HepG2 (cell line): ENCODE data around the gene ZDHHC19.
"Not testable (repeated sequence)": the region's sequence is repeated elsewhere in the genome, so short reads cannot be mapped to it uniquely, and the experiment has no call there.

Experiments used
- EZH2 ChIP-seq: conservative IDR thresholded peaks from 2 replicates; pipeline ENCODE4 v1.6.1; 2012; ENCODE audit warnings: mild to moderate bottlenecking, low read depth, low read length, moderate library complexity
- FIP1L1 ChIP-seq: fragments of 200-400 bp; formaldehyde crosslinking; IDR thresholded peaks from 2 replicates; pipeline ENCODE4 v1.6.1; 2018; ENCODE audit warnings: low read depth, mild to moderate bottlenecking, low read length, moderate library complexity, borderline replicate concordance; ENCODE audit not compliant: insufficient read depth
- MAFF ChIP-seq: IDR thresholded peaks from 2 replicates; pipeline ENCODE4 v1.6.1; 2011; ENCODE audit warnings: low read depth, low read length, improper control_type of control experiment
- POLR2A ChIP-seq, 2 experiments: IDR thresholded peaks; 2 replicates each; pipeline ENCODE4 v1.6.1; 2011; ENCODE audit warnings: low read depth in 2 of 2, low read length in 2 of 2, mild to moderate bottlenecking in 1 of 2, moderate library complexity in 1 of 2; ENCODE audit not compliant: insufficient read depth in 1 of 2
- U2AF2 ChIP-seq: fragments of 200-400 bp; formaldehyde crosslinking; IDR thresholded peaks from 2 replicates; pipeline ENCODE4 v1.6.1; 2017; ENCODE audit warnings: low read depth, mild to moderate bottlenecking, low read length
- ZNF546 ChIP-seq: sonication (generic); formaldehyde crosslinking; conservative IDR thresholded peaks from 2 replicates; pipeline ENCODE4 v1.8.1; 2023; ENCODE audit warnings: mild to moderate bottlenecking, missing genetic modification reagents
- TF ChIP-seq, protein P1 (sequence below), 2 experiments: IDR thresholded peaks; 2 replicates each; pipeline ENCODE4 v1.6.1; 2011 to 2012; ENCODE audit warnings: low read length in 2 of 2, borderline replicate concordance in 1 of 2, low read depth in 1 of 2, mild to moderate bottlenecking in 1 of 2, moderate library complexity in 1 of 2
- TF ChIP-seq, protein P2 (sequence below): sonication (generic); formaldehyde crosslinking; IDR thresholded peaks from 2 replicates; pipeline ENCODE4 v1.4.0; 2020; ENCODE audit warnings: missing genetic modification reagents
- TF ChIP-seq, protein P3 (sequence below): IDR thresholded peaks from 2 replicates; pipeline ENCODE4 v1.6.1; 2016; ENCODE audit warnings: control low read depth
- TF ChIP-seq, protein P4 (sequence below): sonication (generic); formaldehyde crosslinking; IDR thresholded peaks from 2 replicates; pipeline ENCODE4 v1.5.1; 2020; ENCODE audit warnings: mild to moderate bottlenecking, missing genetic modification reagents, moderate library complexity
- TF ChIP-seq, protein P5 (sequence below): sonication (generic); formaldehyde crosslinking; IDR thresholded peaks from 2 replicates; pipeline ENCODE4 v1.5.0; 2020; ENCODE audit warnings: mild to moderate bottlenecking, missing genetic modification reagents, moderate library complexity
- TF ChIP-seq, protein P6 (sequence below): sonication (generic); formaldehyde crosslinking; IDR thresholded peaks from 2 replicates; pipeline ENCODE4 v1.8.0; 2022; ENCODE audit warnings: mild to moderate bottlenecking, missing genetic modification reagents
- TF ChIP-seq, protein P7 (sequence below): IDR thresholded peaks from 2 replicates; pipeline ENCODE4 v1.6.1; 2012; ENCODE audit warnings: inconsistent platforms
- TF ChIP-seq, protein P8 (sequence below), 2 experiments: sonication (generic) in 1 of 2; formaldehyde crosslinking in 1 of 2; IDR thresholded peaks; 2 replicates each; pipeline versions ENCODE4 v1.4.0 to v1.6.1; 2018 to 2020; ENCODE audit warnings: missing genetic modification reagents in 2 of 2, borderline replicate concordance in 1 of 2, low read depth in 1 of 2, mild to moderate bottlenecking in 1 of 2, missing biosample characterization in 1 of 2

DNA sequence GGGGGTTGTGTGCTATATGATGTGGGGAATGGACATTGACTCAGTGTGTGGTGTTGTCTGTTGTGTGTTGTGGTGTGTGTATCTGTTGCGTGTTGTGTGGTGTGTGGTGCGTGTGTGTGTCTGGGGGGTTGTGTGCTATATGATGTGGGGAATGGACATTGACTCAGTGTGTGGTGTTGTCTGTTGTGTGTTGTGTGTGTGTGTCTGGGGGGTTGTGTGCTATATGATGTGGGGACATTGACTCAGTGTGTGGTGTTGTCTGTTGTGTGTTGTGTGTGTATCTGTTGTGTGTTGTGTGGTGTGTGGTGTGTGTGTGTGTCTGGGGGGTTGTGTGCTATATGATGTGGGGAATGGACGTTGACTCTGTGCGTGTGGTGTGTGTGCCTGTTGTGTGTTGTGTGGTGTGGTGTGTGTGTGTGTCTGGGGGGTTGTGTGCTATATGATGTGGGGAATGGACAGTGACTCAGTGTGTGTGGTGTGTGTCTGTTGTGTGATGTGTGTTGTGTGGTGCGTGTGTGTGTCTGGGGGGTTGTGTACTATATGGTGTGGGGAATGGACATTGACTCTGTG lies 46.1 kb downstream of the ZDHHC19 start:
- TF ChIP-seq, protein P1, sequence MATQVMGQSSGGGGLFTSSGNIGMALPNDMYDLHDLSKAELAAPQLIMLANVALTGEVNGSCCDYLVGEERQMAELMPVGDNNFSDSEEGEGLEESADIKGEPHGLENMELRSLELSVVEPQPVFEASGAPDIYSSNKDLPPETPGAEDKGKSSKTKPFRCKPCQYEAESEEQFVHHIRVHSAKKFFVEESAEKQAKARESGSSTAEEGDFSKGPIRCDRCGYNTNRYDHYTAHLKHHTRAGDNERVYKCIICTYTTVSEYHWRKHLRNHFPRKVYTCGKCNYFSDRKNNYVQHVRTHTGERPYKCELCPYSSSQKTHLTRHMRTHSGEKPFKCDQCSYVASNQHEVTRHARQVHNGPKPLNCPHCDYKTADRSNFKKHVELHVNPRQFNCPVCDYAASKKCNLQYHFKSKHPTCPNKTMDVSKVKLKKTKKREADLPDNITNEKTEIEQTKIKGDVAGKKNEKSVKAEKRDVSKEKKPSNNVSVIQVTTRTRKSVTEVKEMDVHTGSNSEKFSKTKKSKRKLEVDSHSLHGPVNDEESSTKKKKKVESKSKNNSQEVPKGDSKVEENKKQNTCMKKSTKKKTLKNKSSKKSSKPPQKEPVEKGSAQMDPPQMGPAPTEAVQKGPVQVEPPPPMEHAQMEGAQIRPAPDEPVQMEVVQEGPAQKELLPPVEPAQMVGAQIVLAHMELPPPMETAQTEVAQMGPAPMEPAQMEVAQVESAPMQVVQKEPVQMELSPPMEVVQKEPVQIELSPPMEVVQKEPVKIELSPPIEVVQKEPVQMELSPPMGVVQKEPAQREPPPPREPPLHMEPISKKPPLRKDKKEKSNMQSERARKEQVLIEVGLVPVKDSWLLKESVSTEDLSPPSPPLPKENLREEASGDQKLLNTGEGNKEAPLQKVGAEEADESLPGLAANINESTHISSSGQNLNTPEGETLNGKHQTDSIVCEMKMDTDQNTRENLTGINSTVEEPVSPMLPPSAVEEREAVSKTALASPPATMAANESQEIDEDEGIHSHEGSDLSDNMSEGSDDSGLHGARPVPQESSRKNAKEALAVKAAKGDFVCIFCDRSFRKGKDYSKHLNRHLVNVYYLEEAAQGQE (IDR thresholded peaks at IDR 0.05; ENCODE audit: borderline replicate concordance in 1 of 2, low read depth in 1 of 2, low read length in 2 of 2), result not testable (repeated sequence)
- TF ChIP-seq, protein P2, sequence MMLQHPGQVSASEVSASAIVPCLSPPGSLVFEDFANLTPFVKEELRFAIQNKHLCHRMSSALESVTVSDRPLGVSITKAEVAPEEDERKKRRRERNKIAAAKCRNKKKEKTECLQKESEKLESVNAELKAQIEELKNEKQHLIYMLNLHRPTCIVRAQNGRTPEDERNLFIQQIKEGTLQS (CRISPR knock-in tag), result not testable (repeated sequence)
- TF ChIP-seq ZNF546 (CRISPR knock-in tag); EZH2; FIP1L1; MAFF; POLR2A (IDR thresholded peaks at IDR 0.05; ENCODE audit: insufficient read depth in 1 of 2, low read depth in 2 of 2, low read length in 2 of 2); U2AF2: not testable (repeated sequence)
- TF ChIP-seq, protein P3, sequence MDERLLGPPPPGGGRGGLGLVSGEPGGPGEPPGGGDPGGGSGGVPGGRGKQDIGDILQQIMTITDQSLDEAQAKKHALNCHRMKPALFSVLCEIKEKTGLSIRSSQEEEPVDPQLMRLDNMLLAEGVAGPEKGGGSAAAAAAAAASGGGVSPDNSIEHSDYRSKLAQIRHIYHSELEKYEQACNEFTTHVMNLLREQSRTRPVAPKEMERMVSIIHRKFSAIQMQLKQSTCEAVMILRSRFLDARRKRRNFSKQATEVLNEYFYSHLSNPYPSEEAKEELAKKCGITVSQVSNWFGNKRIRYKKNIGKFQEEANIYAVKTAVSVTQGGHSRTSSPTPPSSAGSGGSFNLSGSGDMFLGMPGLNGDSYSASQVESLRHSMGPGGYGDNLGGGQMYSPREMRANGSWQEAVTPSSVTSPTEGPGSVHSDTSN (CRISPR knock-in tag), result not testable (repeated sequence)
- TF ChIP-seq, protein P4, sequence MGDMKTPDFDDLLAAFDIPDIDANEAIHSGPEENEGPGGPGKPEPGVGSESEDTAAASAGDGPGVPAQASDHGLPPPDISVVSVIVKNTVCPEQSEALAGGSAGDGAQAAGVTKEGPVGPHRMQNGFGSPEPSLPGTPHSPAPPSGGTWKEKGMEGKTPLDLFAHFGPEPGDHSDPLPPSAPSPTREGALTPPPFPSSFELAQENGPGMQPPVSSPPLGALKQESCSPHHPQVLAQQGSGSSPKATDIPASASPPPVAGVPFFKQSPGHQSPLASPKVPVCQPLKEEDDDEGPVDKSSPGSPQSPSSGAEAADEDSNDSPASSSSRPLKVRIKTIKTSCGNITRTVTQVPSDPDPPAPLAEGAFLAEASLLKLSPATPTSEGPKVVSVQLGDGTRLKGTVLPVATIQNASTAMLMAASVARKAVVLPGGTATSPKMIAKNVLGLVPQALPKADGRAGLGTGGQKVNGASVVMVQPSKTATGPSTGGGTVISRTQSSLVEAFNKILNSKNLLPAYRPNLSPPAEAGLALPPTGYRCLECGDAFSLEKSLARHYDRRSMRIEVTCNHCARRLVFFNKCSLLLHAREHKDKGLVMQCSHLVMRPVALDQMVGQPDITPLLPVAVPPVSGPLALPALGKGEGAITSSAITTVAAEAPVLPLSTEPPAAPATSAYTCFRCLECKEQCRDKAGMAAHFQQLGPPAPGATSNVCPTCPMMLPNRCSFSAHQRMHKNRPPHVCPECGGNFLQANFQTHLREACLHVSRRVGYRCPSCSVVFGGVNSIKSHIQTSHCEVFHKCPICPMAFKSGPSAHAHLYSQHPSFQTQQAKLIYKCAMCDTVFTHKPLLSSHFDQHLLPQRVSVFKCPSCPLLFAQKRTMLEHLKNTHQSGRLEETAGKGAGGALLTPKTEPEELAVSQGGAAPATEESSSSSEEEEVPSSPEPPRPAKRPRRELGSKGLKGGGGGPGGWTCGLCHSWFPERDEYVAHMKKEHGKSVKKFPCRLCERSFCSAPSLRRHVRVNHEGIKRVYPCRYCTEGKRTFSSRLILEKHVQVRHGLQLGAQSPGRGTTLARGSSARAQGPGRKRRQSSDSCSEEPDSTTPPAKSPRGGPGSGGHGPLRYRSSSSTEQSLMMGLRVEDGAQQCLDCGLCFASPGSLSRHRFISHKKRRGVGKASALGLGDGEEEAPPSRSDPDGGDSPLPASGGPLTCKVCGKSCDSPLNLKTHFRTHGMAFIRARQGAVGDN (CRISPR knock-in tag), result not testable (repeated sequence)
- TF ChIP-seq, protein P5, sequence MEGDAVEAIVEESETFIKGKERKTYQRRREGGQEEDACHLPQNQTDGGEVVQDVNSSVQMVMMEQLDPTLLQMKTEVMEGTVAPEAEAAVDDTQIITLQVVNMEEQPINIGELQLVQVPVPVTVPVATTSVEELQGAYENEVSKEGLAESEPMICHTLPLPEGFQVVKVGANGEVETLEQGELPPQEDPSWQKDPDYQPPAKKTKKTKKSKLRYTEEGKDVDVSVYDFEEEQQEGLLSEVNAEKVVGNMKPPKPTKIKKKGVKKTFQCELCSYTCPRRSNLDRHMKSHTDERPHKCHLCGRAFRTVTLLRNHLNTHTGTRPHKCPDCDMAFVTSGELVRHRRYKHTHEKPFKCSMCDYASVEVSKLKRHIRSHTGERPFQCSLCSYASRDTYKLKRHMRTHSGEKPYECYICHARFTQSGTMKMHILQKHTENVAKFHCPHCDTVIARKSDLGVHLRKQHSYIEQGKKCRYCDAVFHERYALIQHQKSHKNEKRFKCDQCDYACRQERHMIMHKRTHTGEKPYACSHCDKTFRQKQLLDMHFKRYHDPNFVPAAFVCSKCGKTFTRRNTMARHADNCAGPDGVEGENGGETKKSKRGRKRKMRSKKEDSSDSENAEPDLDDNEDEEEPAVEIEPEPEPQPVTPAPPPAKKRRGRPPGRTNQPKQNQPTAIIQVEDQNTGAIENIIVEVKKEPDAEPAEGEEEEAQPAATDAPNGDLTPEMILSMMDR (CRISPR knock-in tag), result not testable (repeated sequence)
- TF ChIP-seq, protein P6, sequence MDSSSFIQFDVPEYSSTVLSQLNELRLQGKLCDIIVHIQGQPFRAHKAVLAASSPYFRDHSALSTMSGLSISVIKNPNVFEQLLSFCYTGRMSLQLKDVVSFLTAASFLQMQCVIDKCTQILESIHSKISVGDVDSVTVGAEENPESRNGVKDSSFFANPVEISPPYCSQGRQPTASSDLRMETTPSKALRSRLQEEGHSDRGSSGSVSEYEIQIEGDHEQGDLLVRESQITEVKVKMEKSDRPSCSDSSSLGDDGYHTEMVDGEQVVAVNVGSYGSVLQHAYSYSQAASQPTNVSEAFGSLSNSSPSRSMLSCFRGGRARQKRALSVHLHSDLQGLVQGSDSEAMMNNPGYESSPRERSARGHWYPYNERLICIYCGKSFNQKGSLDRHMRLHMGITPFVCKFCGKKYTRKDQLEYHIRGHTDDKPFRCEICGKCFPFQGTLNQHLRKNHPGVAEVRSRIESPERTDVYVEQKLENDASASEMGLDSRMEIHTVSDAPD, result not testable (repeated sequence)
- TF ChIP-seq, protein P7, sequence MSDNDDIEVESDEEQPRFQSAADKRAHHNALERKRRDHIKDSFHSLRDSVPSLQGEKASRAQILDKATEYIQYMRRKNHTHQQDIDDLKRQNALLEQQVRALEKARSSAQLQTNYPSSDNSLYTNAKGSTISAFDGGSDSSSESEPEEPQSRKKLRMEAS, result not testable (repeated sequence)
- TF ChIP-seq, protein P8, sequence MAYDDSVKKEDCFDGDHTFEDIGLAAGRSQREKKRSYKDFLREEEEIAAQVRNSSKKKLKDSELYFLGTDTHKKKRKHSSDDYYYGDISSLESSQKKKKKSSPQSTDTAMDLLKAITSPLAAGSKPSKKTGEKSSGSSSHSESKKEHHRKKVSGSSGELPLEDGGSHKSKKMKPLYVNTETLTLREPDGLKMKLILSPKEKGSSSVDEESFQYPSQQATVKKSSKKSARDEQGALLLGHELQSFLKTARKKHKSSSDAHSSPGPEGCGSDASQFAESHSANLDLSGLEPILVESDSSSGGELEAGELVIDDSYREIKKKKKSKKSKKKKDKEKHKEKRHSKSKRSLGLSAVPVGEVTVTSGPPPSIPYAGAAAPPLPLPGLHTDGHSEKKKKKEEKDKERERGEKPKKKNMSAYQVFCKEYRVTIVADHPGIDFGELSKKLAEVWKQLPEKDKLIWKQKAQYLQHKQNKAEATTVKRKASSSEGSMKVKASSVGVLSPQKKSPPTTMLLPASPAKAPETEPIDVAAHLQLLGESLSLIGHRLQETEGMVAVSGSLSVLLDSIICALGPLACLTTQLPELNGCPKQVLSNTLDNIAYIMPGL (CRISPR knock-in tag; IDR thresholded peaks at IDR 0.05; ENCODE audit: borderline replicate concordance in 1 of 2, low read depth in 1 of 2), result not testable (repeated sequence)
